Middle frontal gyrus (tissue), 1 donor: ENCODE measurements around the gene RAB27B.
A peak's percentile ranks its signal among the peaks of the same experiment; 100 is the strongest.
"Not testable (repeated sequence)": the region's sequence is repeated elsewhere in the genome, so short reads cannot be mapped to it uniquely, and the experiment has no call there.

Experiments used
- DNase-seq: peaks from one replicate; pipeline ENCODE4 v3.0.0-alpha.2; 2015; ENCODE audit warnings: low spot score; ENCODE audit errors: extremely low spot score

The RAB27B gene

GRCh38 chr18:54828281-54828881, at the start of gene RAB27B:
RAB27B (plus strand) TSS chr18:54828477; CDS start chr18:54877586, 49,109 bp downstream.
- peak; percentile 45 for DNase-seq

- DNase-seq = no peak
Observed at GRCh38 chr18:54780285-54780861, 47.9 kb upstream of the RAB27B start.

- DNase-seq = no peak
Observed at GRCh38 chr18:54780970-54781369, 47.3 kb upstream of the RAB27B start.

- DNase-seq = no peak
Observed at GRCh38 chr18:54783139-54783538, 45.1 kb upstream of the RAB27B start.

- no peak for DNase-seq
Observed at GRCh38 chr18:54786206-54786605, 42.1 kb upstream of the RAB27B start.

- DNase-seq = no peak
Observed at GRCh38 chr18:54787121-54787520, 41.2 kb upstream of the RAB27B start.

GRCh38 chr18:54787616-54788015, 40.7 kb upstream of the RAB27B start:
- DNase-seq = no peak

GRCh38 chr18:54790109-54790508, 38.2 kb upstream of the RAB27B start:
- DNase-seq = no peak

- no peak for DNase-seq
Observed at GRCh38 chr18:54791657-54792056, 36.6 kb upstream of the RAB27B start.

GRCh38 chr18:54792079-54792478, 36.2 kb upstream of the RAB27B start:
- DNase-seq = no peak

- no peak for DNase-seq
Observed at GRCh38 chr18:54794823-54795222, 33.5 kb upstream of the RAB27B start.

GRCh38 chr18:54798186-54798585, 30.1 kb upstream of the RAB27B start:
- no peak for DNase-seq

- DNase-seq = no peak
Observed at GRCh38 chr18:54801374-54801773, 26.9 kb upstream of the RAB27B start.

- DNase-seq = no peak
Observed at GRCh38 chr18:54802178-54802577, 26.1 kb upstream of the RAB27B start.

- no peak for DNase-seq
Observed at GRCh38 chr18:54802686-54803395, 25.4 kb upstream of the RAB27B start.

- no peak for DNase-seq
Observed at GRCh38 chr18:54805571-54806334, 22.5 kb upstream of the RAB27B start.

GRCh38 chr18:54806526-54806925, 21.8 kb upstream of the RAB27B start:
- no peak for DNase-seq

- DNase-seq = no peak
Observed at GRCh38 chr18:54807303-54807702, 21.0 kb upstream of the RAB27B start.

- DNase-seq = not testable (repeated sequence)
Observed at GRCh38 chr18:54810662-54811061, 17.6 kb upstream of the RAB27B start.

- DNase-seq = no peak
Observed at GRCh38 chr18:54812885-54813284, 15.4 kb upstream of the RAB27B start.

- DNase-seq = no peak
Observed at GRCh38 chr18:54813305-54813704, 15.0 kb upstream of the RAB27B start.

- no peak for DNase-seq
Observed at GRCh38 chr18:54813977-54814565, 14.2 kb upstream of the RAB27B start.
